Left cardiac atrium (tissue), 4 donors: ENCODE measurements around the gene ASGR1. TPM values are rescaled to one million over a fixed set of nuclear protein-coding genes. Genes with fewer than 3 reads are reported as not detected.
A peak's percentile ranks its signal among the peaks of the same experiment; 100 is the strongest.

Experiments
- ATAC-seq, 2 donors: fragments of 200-7000 bp; cut with Tn5 transposase; one replicate each; pipeline ENCODE4 v1.9.1; 2020; ENCODE audit warnings: mild to moderate bottlenecking in 2 of 2, moderate library complexity in 2 of 2
- DNase-seq: peaks from one replicate; pipeline ENCODE4 v3.0.0-alpha.2; 2020
- intact Hi-C, 2 donors: fragments of 100-400 bp; cut with DNase I; formaldehyde crosslinking; loops; one replicate each; pipeline versions ENCODE4 v1.14.1 to v1.15.1; 2022 to 2023
- total RNA-seq, 2 donors: library from RNA; stranded (reverse); fragmentation: NEBNext Ultra II Directional; extraction: Animal tissue kit (Norgen Biotek cat#: 25700); gene quantifications; one replicate each; pipeline ENCODE4 v1.2.1, GENCODE V29; 2021
- donor health status: DM: no; HTN: yes; CAD: no.
- donor health status: DM: no; HTN: yes; CAD: no; lungs with severe emphysema.
- donor health status: DM: yes; HTN: yes; CAD: no.
- donor health status: Dilated cardiomyopathy.

ASGR1 gene
- total RNA-seq, 2 donors from 2014 or later: 0.68 TPM

GRCh38 chr17:7217113-7217987 lies 38.2 kb upstream of the ASGR1 start:
- DNase-seq (peak; percentile 74), ATAC-seq (no peak)
- intact Hi-C loops: no loop called here

GRCh38 chr17:7216242-7217112 lies 37.3 kb upstream of the ASGR1 start:
- ATAC-seq (no peak), DNase-seq (no peak)
- intact Hi-C loops: no loop called here

- ATAC-seq: no peak
- intact Hi-C loops: no loop called here
These were observed 36.5 kb upstream of the ASGR1 start for GRCh38 chr17:7215652-7216180.

GRCh38 chr17:7215136-7215638 lies 36.0 kb upstream of the ASGR1 start:
- intact Hi-C loops: no loop called here
- DNase-seq (no peak), ATAC-seq (no peak)

More at GRCh38 chr17:7215652-7216180, 36.5 kb upstream of the ASGR1 start:
- no peak for DNase-seq

GRCh38 chr17:7214300-7215135 lies 35.3 kb upstream of the ASGR1 start:
- DNase-seq: peak; percentile 99
- peak; percentile 91 for ATAC-seq
- intact Hi-C loops: no loop called here

- intact Hi-C loops: no loop called here
- no peak for ATAC-seq
- DNase-seq: peak; percentile 81
These were observed 34.7 kb upstream of the ASGR1 start for GRCh38 chr17:7213895-7214299.

- ATAC-seq (no peak), DNase-seq (no peak)
- intact Hi-C loops: no loop called here
These were observed 32.5 kb upstream of the ASGR1 start for GRCh38 chr17:7211491-7212273.

- no peak for ATAC-seq
- no peak for DNase-seq
- intact Hi-C loops: no loop called here
These were observed 29.7 kb upstream of the ASGR1 start for GRCh38 chr17:7208754-7209460.

- DNase-seq (no peak), ATAC-seq (no peak)
- intact Hi-C loops: no loop called here
These were observed 28.9 kb upstream of the ASGR1 start for GRCh38 chr17:7208027-7208571.

- peak in 1 of 2 donors; percentile 6 for ATAC-seq
- DNase-seq: no peak
- intact Hi-C loops: no loop called here
These were observed 28.2 kb upstream of the ASGR1 start for GRCh38 chr17:7207120-7208001.

- no peak for DNase-seq
- no peak for ATAC-seq
These were observed 26.4 kb upstream of the ASGR1 start for GRCh38 chr17:7205561-7205960.

GRCh38 chr17:7204828-7205461 lies 25.8 kb upstream of the ASGR1 start:
- ATAC-seq (peak; percentile 90 to 91), DNase-seq (peak; percentile 92)
- intact Hi-C loops: no loop called here

More at GRCh38 chr17:7205561-7205960, 26.4 kb upstream of the ASGR1 start:
- intact Hi-C loops: no loop called here

- ATAC-seq (peak in 1 of 2 donors; percentile 2), DNase-seq (no peak)
- intact Hi-C loops: no loop called here
These were observed 25.2 kb upstream of the ASGR1 start for GRCh38 chr17:7204336-7204735.

- DNase-seq (no peak), ATAC-seq (no peak)
- intact Hi-C loops: no loop called here
These were observed 24.2 kb upstream of the ASGR1 start for GRCh38 chr17:7203391-7203790.

GRCh38 chr17:7196651-7197401 lies 17.7 kb upstream of the ASGR1 start:
- ATAC-seq: no peak
- no peak for DNase-seq

More at GRCh38 chr17:7196651-7197401, 17.7 kb upstream of the ASGR1 start:
- intact Hi-C loops: no loop called here
